Measurements from ENCODE around the gene SNRNP25.

Gene SNRNP25

DNA sequence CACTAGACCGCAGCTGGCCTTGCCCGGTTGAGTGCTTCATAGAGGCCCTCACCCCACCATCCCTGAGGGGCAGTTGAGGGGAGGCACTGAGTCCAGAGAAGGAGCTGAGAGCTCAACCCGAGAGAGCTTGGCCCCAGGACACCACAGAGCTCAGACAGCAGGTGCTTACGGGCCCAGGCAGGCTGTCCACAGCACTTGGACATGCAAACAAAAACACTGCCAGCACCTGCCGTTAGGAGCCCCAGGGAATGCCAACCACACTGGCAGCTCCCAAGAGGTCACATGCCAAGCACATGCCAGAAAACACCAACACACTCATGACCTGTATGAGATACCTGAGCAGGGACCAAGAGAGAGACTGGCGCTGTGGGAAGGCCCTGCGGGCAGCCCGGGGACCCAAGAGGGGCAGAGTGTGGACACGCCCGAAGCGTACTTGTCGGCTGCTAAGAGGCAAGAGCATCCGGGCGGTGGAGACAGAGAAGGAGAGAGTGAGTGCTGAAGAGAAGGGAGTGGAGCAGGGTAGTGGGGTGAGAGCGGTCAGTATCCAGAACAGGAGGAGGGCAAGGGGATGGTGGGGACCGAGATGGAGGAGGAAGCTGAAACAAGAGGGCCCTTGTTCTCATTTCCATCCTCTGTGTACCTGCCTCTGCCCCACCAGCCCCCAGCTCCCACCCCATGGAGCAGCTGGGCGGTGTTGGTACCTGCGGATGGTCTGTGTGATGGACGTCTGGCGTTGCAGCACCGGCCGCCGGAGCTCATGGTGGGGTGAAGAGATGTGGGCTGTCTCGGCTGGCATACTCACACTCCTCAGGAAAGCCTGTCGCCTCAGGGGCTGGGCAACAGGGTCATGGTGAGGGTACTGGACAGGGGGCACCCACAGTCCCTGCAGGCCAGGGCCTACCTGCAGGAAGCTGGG is 10.6 kb downstream of the SNRNP25 start:
- peak; percentile 94 for DNase-seq

DNA sequence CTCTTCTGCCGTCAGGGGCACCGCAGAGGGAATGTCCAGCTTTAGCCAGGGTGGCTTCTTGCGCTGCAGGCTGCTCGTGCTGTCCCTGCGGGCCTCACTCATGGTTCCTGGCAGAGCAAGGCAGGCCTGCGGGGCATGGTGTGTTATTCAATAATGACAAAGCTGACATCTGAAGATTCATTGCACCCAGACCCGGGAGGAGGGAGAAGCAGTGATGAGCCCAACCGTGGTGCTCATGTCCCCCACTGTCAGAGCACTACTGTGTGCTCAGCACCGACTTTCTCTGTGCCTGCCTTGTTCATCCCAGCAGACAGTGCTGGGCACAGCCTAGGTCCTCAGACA is 11.3 kb downstream of the SNRNP25 start:
- no peak for DNase-seq

DNA sequence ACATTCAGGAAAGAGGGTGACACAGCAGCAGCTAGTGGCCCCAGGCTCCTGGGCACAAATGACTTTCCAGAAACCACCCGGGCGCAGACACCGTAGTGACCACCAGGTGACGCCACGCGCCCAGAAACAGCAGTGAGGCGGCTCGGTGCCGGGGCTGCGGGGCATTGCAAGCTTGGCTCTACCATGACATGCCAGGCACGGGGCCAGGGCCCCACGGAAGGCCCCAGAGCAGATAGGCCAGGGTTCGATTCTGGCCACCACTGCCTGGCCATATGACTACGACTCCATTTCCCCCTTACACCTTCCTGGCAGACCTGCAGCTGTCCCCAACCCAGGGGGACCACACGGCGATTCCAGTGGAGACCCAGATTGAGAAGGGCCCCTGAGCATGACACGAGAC is 12.1 kb downstream of the SNRNP25 start:
- peak; percentile 14 for DNase-seq

DNA sequence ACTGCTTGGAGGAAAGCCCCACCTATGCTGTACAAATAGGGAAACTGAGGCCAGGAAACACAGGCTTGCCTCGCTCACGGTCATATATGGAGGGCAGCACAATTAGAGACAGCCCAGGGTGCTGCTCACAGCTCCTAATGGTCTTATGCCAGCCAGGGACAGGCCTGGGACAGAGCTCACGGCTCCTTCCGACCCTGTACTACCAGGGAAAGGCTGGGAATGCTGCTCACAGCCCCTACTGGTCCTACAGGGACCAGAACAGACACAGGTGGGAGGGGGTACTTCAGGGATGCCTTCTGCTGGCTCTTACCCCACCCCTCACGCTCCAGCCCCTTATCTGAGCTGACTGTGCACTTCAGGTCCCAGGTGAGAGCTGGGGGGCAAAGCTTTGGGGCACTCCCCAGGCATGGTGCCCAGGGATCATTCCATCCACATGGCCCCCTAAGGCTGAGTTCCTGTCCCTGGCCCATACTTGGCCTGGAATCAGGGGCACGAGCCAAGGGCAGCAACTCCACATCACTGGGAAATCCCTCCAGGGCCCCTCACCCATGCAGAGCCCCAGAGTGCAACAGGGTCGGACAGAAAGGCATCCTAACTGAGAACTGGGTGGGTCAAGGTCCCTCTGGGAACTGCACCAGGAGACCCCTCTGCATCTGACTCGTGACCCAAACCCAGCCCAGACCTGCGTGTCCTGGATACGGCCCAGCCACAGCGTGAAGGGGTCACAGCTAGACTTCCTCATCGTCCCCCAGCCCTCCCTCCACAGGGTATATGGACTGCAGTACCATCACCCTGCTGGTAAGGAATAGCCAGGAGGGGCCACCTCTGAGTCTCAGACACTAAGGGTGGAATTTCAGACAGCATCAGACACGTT is 12.9 kb downstream of the SNRNP25 start:
- DNase-seq, result no peak

DNA sequence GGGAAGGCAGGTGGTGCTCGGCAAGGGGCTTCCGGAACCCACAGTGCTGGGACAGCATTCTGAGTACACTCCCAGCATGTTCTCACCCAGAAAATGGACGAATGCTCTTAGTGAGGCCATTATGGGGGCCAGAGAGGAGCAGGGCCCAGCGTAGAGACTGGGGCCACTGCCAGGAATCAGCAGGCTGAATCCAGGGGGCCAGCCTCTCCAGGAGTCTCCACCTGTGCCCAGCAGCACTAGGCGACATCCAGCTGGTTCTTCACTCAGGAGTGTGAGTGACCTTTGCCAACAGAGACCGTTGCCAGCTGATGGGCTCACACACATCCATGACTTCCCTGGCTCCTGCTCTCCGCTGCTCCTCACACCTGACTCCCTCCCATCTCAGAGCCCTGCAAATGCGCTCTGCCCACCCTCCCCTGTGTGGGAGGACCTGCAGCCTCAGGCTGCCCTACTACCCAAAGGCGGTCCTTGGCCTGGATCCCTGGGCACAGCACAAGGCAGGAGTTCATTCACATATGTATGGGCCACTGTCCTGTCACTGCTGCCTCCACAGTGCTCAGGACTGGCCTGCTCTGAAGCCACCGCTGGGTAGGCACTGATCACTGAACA is 13.7 kb downstream of the SNRNP25 start:
- DNase-seq, result peak; percentile 55

DNA sequence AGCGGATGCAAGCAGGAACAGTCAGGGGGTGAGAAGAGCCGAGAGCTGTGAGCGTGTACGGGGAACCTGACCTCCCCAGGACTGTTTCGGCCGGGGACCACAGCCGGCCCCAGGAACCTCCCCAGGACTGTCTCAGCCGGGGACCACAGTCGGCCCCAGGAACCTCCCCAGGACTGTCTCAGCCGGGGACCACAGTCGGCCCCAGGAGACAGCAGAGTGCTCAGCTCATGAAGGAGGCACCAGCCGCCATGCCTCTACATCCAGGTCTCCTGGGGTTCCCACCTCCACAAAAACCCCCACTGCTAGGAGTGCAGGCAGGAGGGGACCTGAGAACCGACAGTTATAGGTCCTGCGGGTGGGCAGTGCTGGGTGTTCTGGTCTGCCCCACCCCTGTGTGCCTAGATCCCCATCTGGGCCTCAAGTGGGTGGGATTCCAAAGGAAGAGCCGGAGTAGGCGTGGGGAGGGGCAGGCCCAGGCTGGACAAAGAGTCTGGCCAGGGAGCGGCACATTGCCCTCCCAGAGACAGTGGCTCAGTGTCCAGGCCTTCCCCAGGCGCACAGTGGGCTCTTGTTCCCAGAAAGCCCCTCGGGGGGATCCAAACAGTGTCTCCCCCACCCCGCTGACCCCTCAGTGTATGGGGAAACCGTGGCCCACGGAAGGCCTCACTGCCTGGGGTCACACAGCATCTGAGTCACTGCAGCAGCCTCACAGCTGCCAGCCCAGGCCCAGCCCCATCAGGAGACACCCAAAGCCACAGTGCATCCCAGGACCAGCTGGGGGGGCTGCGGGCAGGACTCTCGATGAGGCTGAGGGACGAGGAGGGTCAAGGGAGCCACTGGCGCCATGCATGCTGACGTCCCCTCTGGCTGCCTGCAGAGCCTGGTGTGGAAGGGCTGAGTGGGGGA is 14.5 kb downstream of the SNRNP25 start:
- DNase-seq, result no peak

DNA sequence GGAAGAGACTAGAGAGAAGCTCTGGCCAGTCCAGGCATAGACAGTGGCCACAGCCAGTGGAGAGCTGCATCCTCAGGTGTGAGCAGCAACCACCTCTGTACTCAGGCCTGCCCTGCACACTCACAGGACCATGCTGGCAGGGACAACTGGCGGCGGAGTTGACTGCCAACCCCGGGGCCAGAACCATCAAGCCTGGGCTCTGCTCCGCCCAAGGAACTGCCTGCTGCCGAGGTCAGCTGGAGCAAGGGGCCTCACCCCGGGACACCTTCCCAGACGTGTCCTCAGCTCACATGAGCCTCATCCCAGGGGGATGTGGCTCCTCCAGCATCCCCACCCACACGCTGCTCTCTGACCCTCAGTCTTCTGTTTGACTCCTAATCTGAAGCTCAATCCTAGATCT is 15.6 kb downstream of the SNRNP25 start:
- no peak for DNase-seq

DNA sequence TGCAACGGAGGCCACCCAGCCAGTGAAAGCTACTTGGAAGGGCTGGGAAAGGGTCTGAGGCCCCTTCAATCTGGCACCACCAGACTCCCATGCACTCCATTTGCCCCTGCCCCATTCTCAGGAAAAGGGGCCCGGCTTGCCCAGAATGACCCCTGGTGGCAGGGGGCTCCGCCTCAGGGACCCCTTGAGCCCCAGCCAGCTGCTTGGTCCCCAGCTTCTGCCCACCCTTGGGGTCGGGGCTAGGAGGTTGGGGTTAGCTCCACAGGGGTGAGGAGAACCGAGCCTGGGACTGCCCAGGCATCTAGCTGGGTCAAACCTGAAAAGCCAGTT is 17.5 kb downstream of the SNRNP25 start:
- no peak for DNase-seq

DNA sequence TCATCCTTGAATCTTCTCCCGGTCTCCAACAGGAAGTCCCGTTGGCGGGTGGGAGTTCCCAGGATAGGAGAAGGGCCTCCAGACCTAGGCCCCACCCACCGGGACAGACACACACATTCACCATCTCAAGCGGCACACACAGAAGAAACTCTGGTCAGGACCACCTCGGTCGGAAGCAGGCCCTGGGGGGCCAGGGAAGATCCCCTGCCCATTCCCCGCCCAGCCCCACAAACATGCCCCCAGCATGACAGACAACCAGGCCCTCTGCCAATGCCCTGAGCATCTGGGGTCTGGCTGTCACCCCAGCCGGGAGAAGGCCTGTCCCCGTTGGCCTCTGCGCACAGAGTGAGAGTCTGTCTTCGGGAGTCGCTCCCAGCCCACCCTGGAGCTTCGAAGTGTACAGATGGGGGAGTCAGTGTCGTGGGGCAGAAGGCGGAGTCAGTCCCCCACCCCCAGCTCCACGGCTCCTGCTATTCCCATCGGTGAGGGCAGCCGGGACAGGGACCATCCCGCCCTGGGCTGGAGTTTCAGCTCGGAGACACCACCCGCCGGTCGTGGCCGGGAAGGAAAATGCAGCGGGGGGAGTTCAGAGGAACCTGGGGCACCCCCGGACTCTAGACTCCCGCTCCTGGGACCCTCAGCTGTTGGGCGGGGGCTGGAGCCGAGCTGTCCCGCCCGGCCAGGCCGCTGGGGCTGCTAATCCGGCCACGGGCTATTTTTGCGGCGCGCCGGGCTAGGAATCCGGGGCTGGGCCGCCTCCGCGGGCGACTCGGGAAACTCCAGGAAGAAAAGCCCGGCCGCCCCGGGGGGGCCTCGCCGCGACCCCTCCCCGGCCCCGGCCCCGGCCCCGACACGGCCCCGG is 18.1 kb downstream of the SNRNP25 start:
- no peak for DNase-seq

DNA sequence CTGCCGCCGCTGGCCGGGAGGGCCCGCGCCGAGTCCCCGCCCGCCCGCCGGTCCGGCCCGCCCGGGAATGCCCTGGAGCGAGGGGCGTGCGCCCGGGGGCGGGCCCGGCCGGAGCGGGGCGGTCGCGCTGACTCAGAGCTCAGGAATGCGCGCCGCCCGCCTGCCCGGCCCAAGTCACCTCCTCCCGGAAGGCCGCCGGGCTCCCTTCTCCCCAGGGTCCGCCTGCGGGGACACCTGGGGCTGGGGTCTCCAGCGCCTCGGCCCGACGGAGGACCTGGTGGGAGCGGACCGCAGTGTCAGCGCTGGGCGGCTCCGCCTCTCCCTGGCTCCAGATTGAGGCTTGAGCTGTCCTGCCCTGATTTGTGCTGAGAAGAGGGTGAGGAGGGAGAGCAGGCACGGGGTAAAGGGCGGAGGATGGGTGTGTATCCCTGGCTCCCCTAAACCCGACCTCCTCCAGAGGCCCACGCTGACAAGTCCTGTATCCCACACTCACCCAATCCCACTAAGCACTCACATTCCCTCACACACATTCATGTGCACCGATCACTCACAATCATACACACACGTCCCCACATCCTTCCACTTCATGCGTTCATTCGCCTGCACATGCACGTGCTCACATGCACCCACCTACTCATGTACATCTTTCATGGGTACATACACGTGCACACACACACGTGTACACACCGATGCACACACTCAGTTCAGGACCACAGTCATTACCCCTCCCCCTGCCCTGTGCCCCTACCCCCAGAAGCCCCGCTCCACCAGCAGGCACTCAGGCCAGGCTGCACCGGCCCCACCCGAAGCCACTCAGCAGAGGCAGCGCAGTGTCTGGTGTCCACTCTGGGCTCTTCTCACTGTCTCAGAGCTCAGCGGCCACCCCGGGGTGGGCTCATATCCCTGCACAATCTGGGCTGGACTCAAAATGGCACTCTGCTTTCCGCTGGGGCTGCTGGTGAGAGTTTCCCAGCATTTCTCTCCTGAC is 19.2 kb downstream of the SNRNP25 start, which contains the start of gene RHBDF1:
RHBDF1 (minus strand) TSS at position 71 of the 988 bp plus-strand sequence. CDS start 7,616 bp downstream, outside the sequence.
- DNase-seq, result no peak

DNA sequence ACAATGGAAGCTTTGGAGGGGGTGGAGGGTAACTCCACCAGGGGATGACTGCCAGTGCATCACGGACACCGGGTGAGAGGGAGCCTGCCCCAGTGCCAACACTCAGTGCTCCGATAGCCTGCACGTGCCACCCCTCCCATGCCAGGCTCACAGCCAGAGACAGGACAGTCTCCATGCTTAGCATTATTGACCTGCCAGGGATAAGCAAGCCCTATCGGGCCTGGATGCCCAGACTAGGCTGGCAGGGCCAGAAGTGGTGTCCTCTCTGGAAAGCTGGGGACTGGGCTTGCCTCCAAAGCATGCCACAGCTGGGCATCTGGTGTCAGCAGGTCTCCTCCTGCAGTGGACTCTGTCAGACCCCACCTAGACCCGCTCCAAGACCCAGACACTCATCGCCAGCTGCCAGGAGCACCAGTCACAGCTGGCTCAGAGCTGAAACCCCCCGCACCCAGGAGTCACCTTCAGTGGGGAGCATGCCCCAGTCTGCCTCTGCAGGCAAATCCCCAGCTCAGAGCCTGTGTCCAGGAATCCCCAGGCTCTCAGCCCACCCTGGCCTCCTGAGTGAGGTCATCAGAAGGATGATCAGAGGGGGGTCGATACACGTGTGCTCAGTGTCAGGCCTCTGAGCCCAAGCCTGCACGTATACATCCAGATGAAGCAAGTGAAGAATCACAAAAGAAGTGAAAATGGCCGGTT is 20.6 kb downstream of the SNRNP25 start:
- DNase-seq, result no peak

DNA sequence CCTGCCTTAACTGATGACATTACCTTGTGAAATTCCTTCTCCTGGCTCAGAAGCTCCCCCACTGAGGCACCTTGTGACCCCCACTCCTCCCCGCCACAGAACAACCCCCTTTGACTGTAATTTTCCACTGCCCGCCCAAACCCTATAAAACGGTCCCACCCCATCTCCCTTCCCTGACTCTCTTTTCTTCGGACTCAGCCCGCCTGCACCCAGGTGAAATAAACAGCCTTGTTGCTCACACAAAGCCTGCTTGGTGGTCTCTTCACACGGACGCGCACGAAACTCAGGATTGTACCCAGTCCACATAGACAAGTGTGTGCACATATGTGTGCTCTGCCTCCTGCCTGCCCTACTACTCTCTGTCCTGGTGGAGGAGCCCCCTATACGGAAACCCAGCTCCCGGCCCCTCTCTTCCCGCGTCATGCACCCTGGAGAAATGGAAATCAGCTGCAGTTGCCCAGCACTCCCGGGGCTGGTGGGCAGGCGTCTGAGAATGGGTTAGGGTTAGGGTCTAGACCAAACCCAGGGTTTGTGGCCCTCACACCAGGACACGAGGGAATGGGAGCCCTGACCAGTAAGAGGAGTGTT is 21.2 kb downstream of the SNRNP25 start:
- no peak for DNase-seq

DNA sequence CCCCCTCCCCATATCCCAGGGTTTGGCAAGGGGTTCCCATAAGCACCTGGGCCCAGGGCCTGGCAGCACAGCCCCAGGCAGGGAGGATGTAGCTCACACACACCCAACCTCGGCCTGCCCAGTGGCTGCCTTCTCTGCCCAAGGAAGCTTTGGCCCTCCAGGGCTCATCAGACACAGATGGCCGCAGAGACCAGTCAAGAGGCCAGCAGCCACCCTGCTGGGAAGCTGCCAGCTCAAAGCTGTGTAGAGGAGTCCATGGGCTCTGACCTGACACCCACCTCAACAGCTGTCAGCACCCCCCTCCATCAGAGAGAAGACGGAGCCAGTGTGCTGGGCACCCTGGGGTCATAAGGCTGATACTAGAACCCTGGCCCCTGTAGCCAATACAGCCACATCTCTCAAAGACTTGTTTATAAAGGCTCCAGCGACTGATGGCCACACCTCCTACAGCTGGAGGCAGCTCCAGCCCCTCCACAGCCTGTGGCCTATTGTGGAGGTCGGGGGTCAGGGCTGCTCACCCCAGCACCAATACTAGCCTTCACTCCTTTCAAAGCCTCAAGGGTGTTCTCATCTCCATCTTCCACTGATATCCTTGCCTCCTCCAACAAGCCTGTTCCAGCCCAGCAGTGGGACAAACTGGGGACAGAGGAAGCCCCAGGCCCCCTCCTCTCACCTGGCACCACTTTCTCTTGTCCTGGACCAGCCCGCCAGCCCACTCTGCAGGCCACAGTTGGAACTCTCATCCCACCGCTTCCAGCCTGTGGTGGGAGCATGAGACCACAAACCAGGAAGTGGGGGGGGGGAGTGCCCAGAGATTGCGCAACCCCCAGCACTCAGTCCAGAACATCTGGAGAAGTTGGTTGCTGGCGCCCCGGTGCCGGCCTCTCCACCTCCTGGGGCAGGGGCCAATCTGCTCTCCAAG is 22.2 kb downstream of the SNRNP25 start:
- peak; percentile 36 for DNase-seq

DNA sequence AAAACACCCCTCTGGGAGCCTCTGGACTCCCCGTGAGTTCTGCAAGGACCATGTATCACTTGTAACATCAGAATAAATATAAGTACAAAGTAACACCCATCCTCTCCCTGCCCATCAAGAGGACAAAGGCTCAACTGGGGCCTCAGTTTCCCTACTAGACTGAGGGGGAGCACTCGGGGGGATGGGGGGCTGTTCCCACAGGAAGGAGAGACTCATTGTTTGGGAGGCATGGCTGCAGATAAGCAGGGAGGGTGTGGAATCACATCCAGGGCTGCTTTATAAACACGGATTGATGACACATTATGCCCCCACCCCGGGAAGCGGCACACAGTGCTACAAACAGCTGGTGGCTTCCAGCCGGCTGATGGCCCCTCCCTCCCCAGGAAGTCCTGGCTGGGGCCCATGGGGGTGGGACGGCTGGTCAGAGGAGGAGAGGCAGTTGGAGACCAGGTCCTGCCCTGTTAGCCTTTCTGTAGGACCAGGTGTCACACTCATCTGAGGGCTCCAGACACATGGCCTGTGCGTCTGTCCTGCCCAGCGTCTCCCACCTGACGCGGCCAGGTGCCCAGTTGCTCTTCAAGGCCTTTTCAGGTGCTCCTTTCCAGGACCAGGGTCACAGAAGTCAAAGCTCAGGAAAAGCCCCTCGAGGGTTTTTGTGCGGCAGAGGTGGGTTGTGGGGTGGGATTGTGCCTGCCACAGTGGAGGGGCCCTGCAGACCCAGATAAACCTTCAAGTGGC is 23.1 kb downstream of the SNRNP25 start:
- DNase-seq, result no peak

DNA sequence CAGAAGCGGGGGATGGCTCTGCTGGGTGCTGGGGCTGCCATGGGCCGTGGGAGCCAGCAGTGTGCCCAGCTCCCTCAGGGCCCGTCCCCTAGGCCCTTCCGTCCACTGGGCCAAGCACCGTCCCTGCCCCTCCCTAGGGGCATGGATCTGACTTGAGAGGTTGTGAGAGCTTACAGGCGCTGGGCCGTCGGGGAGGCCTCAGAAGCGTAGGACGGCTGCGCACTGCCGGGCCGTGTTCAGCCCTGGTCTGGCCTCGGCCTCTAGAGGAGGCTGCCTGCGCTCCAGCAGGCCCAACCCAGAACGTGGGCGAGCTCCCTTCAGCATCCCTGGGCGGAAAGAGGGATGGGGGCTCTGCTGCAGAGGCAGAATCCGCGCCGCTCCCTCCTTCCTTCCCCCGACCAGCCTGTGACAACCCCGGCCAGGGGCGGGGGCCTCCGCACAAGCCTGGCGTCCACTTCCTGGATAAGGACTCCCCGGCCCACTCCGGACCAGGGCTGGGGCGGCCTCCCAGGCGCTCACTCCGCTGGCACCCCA is 23.7 kb downstream of the SNRNP25 start:
- DNase-seq, result no peak

DNA sequence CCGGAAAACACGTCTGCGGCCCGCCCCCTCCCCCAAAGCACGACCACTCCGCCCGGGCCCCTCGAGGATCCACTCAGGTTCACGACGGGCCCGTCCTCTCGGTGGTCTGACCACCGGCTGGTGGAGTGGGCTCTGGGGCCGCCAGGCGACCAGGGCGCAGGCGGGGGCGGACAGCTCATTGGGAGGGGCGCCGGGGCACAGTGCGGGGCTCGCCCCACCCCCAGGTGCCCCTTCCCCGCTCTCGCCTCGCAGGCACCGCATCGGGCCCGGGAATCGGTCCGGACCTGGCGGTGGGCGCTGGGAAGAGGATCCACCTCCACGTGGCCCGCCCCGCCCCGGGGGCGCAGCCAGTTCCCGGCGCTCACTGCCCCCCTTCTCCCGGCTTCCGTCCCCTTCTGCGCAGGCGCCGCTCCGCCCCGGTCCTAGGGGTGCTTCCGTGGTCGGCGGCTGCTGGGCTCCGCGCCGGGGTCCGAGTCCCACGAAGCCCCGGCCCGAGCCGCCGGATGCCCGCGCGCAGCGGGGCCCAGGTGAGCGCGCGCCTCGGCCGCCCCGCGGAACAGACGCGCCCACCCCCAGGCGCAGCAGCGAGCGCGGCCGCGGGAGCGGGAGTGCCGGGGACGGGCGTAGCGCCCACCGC is 24.3 kb downstream of the SNRNP25 start, which contains the start of gene MPG:
MPG (plus strand) TSS at position 419 of the 637 bp plus-strand sequence; CDS start at position 504, 85 bp downstream.
- DNase-seq, result peak; percentile 51
